Activated naive CD4-positive, alpha-beta T cell treated with anti-CD3 and anti-CD28 coated beads, Interleukin-2, amount 10 ng/mL, durations not matched to agents 7 days and 5 days (primary cell): ENCODE results near the gene GAS6.

Experiments
- CTCF ChIA-PET: fragments of 350-600 bp; sonication (Branson Sonifier 250); formaldehyde crosslinking; loops from one replicate; lab custom pipeline; 2021; ENCODE audit warnings: antibody characterized with exemption; lab: Charles Lee
- DNase-seq: peaks from one replicate; pipeline ENCODE4 v3.0.0-alpha.2; 2020
- H3K27ac Mint-ChIP-seq: one replicate; pipeline ENCODE4 v1.8.0; 2021; ENCODE audit warnings: mild to moderate bottlenecking, moderate library complexity, mixed read lengths
- H3K27me3 Mint-ChIP-seq: one replicate; pipeline ENCODE4 v1.8.0; 2021; ENCODE audit warnings: mild to moderate bottlenecking, mixed read lengths
- H3K36me3 Mint-ChIP-seq: one replicate; pipeline ENCODE4 v1.8.0; 2021; ENCODE audit warnings: mixed read lengths
- H3K4me1 Mint-ChIP-seq: one replicate; pipeline ENCODE4 v1.8.0; 2021; ENCODE audit warnings: mixed read lengths
- H3K4me3 Mint-ChIP-seq: one replicate; pipeline ENCODE4 v1.8.0; 2021; ENCODE audit warnings: mild to moderate bottlenecking, moderate library complexity, mixed read lengths
- H3K9me3 Mint-ChIP-seq: one replicate; pipeline ENCODE4 v1.8.0; 2021; ENCODE audit warnings: mixed read lengths

GAS6 gene

GRCh38 chr13:113855012-113855921 is 8.6 kb downstream of the GAS6 start:
- peak; percentile 18 for DNase-seq
- CTCF ChIA-PET = no interaction called here
- H3K36me3 Mint-ChIP-seq = no peaks in the 10 kb centered on the region
- no peak overlapping the region for H3K27ac Mint-ChIP-seq
- H3K4me1 Mint-ChIP-seq = peaks cover 21% of the 10 kb centered on the region
- peaks cover 52% of the 10 kb centered on the region for H3K27me3 Mint-ChIP-seq
- H3K4me3 Mint-ChIP-seq = no peak overlapping the region
- peaks cover 14% of the 10 kb centered on the region for H3K9me3 Mint-ChIP-seq

DNA sequence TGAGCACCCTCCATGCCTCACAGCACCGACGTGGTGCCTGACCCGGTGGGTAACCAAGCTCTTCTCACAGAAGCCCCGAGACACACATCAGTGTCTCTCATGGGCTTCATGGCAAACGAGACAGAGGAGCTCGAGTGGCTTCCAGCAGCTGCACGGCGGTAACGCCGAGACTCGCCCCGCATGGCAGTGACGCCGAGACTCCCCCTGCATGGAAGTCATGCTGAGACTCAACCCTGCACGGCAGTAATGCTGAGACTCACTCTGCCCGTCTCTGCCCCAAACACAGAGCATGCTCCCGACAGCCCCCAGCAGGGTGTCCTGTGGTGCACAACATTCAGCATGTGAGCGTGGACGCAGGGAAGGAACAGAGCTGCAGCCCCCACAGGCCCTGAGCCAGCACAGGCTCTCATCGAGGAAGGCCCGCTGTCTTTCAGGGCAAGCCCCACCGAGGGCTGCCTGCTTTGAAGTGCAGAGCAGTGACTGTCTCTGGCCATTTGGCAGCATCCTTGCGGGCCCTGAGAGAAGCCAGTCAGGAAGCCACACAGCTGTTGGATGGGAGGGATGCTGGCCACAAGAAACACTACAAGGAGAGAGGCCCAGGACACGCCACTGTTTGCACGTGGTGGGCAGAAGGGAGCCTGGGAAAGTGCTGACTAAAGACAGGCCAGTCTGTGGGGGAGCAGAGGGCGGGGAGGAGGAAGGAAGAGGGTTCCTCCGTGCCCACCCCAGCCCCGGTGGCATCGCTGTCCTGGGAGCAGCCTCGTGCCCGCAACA is 9.5 kb downstream of the GAS6 start:
- Mint-ChIP-seq H3K9me3 (peaks cover 12% of the 10 kb centered on the region), H3K27me3 (peaks cover 51% of the 10 kb centered on the region), H3K36me3 (no peaks in the 10 kb centered on the region), H3K27ac (no peak overlapping the region), H3K4me1 (peaks cover 21% of the 10 kb centered on the region), H3K4me3 (no peak overlapping the region)
- CTCF ChIA-PET = no interaction called here
- peak; percentile 33 for DNase-seq

DNA sequence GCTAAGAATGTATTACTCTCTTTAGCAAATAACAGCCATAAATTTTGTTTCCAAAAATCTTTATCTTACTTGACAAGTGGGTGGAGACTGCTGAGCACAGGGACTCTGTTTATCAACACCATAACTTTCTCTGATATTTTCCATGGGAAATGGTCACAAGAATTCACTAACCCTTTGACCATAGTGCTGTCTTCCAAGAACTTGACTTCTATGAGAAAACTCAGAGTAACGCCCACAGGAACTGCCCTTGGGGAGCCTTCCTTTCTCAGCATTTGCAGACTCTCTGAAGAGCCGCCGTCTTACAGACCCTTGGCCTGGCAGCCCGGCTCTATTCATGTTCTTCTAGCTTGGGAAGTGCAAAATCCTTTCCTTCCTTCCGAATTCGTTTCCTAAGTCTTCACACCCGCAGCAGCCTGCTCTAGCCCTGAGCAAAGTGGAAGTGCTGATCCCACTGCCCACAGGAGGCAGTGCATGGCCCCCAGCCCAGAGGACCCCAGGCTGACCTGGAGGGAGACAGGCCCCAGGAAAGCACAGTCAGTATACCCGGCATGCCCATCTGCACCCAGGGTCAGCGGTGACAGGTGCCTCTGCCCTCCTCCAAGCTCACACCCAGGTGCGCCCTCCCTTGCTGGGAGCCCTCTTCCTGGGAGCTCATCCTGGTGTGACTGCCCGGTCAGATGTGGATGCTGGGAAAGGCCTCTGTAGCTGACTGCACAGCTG is 10.2 kb downstream of the GAS6 start:
- Mint-ChIP-seq H3K9me3 (peaks cover 5% of the 10 kb centered on the region), H3K27ac (no peak overlapping the region), H3K36me3 (no peaks in the 10 kb centered on the region), H3K4me3 (no peak overlapping the region), H3K4me1 (peaks cover 21% of the 10 kb centered on the region), H3K27me3 (peaks cover 58% of the 10 kb centered on the region)
- peak; percentile 19 for DNase-seq
- CTCF ChIA-PET = no interaction called here

DNA sequence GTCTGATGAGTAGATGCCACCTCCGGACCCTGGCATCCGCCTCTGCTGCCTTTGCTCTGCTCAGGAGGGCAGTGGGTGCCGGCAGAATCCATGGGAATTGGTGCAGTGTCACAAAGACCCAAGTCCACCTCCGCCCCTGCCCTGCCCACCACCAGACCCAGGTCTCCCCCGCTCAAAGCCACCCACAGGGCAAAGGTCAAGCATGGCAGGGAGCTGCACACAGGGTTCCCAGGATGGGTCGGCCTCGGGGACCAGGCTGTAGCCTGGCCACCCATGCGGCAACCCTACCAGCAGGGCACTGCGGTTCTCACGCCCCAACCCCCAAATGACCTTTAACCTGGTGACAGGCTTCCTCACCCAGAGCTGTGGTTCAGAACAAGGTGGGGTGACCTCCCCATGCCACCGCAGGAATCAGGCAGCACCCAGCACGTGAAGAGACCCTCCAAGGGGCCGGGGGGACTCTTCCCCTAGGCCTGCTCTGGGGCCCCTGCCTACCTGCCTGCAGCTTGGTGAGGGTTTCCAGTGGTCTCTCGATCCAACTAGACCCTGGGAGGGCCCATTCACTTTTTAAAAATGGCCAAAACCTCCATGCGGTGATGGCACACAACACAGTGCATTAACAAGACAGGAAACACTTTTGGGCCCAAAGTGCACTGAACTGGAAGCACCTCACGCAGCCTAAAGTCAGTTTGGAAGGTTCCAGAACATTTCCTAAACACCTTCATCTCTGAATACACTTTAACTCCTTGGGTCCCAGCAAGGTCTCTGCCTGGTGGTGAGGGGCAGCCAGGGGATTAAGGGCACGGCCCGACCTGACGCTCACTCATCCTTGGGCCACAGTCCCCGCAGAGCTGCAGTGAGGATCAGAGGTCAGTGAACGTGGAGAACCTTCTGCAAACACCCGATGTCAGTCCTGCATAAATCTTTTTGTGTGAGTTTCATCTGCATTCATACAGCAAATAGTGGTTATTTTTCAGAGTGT is 11.0 kb downstream of the GAS6 start:
- no peak overlapping the region for H3K27ac Mint-ChIP-seq
- no peak for DNase-seq
- CTCF ChIA-PET = no interaction called here
- H3K27me3 Mint-ChIP-seq = peaks cover 58% of the 10 kb centered on the region
- no peaks in the 10 kb centered on the region for H3K9me3 Mint-ChIP-seq
- no peaks in the 10 kb centered on the region for H3K36me3 Mint-ChIP-seq
- H3K4me3 Mint-ChIP-seq = no peak overlapping the region
- H3K4me1 Mint-ChIP-seq = peaks cover 21% of the 10 kb centered on the region

DNA sequence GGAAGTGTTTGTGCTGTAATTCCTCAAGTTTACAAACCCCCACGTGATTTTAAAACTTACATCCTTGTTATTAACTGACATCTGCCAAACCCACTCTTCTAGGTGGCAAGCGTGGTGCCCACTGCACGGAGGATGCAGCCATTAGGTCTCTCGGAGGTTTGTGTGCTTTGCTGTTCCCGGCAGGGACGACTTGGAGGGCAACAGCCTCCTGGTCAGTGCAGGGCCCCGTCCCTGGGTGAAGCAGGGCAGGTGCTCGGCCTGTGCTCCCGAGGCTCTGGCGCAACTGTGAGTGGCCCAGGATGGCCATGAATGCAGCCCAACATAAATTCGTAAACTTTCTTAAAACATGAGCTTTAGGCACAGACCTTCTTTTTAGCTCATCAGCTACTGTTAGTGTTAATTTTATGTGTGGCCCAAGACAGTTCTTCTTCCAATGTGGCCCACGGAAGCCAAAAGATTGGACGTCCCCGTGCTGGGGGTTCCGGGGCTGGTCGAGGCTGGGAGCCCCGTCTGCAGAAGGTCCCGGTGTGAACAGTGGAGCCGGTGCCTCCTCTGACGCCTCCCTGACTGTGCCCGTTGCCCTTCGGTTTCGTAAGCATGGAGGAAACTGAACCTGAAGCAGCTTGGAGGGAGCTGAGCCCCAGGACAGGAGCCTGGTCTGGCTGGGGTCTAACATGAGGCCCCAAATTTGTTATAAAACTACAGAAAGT is 11.9 kb downstream of the GAS6 start:
- Mint-ChIP-seq H3K27ac (no peak overlapping the region), H3K36me3 (no peaks in the 10 kb centered on the region), H3K9me3 (no peaks in the 10 kb centered on the region), H3K27me3 (peaks cover 58% of the 10 kb centered on the region), H3K4me1 (peaks cover 21% of the 10 kb centered on the region), H3K4me3 (no peak overlapping the region)
- no peak for DNase-seq
- CTCF ChIA-PET = no interaction called here

DNA sequence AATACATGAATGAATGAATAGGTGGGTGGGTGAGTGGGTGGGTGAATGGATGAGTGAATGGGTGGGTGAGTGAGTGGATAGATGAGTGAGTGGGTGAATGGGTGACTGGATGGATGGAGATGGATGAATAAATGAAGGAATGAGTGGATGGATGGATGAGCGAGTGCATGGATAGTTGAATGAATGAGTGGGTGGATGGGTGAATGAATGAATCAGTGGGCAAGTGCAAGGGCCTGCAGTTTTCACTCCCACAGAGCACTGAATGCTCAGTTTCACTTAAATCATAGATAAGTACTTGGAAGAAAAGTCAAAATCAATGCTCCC is 12.4 kb downstream of the GAS6 start:
- Mint-ChIP-seq H3K9me3 (no peaks in the 10 kb centered on the region), H3K4me1 (peaks cover 26% of the 10 kb centered on the region), H3K4me3 (no peak overlapping the region), H3K27me3 (peaks cover 58% of the 10 kb centered on the region), H3K36me3 (peaks cover 1% of the 10 kb centered on the region), H3K27ac (no peak overlapping the region)
- CTCF ChIA-PET = no interaction called here
- no peak for DNase-seq

- Mint-ChIP-seq H3K27me3 (peaks cover 53% of the 10 kb centered on the region), H3K27ac (no peak overlapping the region), H3K4me1 (peaks cover 31% of the 10 kb centered on the region), H3K9me3 (no peaks in the 10 kb centered on the region), H3K4me3 (no peak overlapping the region), H3K36me3 (peaks cover 4% of the 10 kb centered on the region)
- CTCF ChIA-PET = interaction anchor here (0.6 kb wide), 1 partner anchor 352 kb away, joined by 3 read pairs; no protein-coding TSS in a partner anchor
- no peak for DNase-seq
These were observed 13.0 kb downstream of the GAS6 start for GRCh38 chr13:113850722-113851479.

GRCh38 chr13:113849981-113850721 is 13.7 kb downstream of the GAS6 start:
- Mint-ChIP-seq H3K4me1 (peaks cover 39% of the 10 kb centered on the region), H3K36me3 (peaks cover 4% of the 10 kb centered on the region), H3K27me3 (peaks cover 45% of the 10 kb centered on the region), H3K27ac (no peak overlapping the region), H3K4me3 (no peak overlapping the region), H3K9me3 (no peaks in the 10 kb centered on the region)
- CTCF ChIA-PET = interaction anchor here (0.6 kb wide), 1 partner anchor 352 kb away, joined by 3 read pairs; no protein-coding TSS in a partner anchor
- no peak for DNase-seq

- DNase-seq = no peak
- Mint-ChIP-seq H3K4me1 (peaks cover 39% of the 10 kb centered on the region), H3K27me3 (peaks cover 39% of the 10 kb centered on the region), H3K27ac (no peak overlapping the region), H3K9me3 (no peaks in the 10 kb centered on the region), H3K36me3 (peaks cover 4% of the 10 kb centered on the region), H3K4me3 (no peak overlapping the region)
- CTCF ChIA-PET = no interaction called here
These were observed 14.3 kb downstream of the GAS6 start for GRCh38 chr13:113849546-113849945.

GRCh38 chr13:113848431-113849260 is 15.2 kb downstream of the GAS6 start:
- Mint-ChIP-seq H3K27me3 (peaks cover 36% of the 10 kb centered on the region), H3K9me3 (no peaks in the 10 kb centered on the region), H3K4me3 (no peak overlapping the region), H3K4me1 (peaks cover 35% of the 10 kb centered on the region), H3K27ac (no peak overlapping the region), H3K36me3 (peaks cover 9% of the 10 kb centered on the region)
- DNase-seq = no peak
- CTCF ChIA-PET = no interaction called here

- Mint-ChIP-seq H3K4me1 (peaks cover 31% of the 10 kb centered on the region), H3K4me3 (no peak overlapping the region), H3K36me3 (peaks cover 10% of the 10 kb centered on the region), H3K9me3 (no peaks in the 10 kb centered on the region), H3K27me3 (peaks cover 32% of the 10 kb centered on the region), H3K27ac (no peak overlapping the region)
- CTCF ChIA-PET = no interaction called here
- DNase-seq = no peak
These were observed 15.9 kb downstream of the GAS6 start for GRCh38 chr13:113848020-113848419.
